H9 (cell line): ENCODE results near the gene CDH23. TPM values are rescaled to one million over a fixed set of nuclear protein-coding genes. Genes with fewer than 3 reads are reported as not detected.

Experiments
- DNase-seq: peaks from one replicate; pipeline ENCODE4 v3.0.0-alpha.2; 2017
- H2AFZ ChIP-seq: one replicate; pipeline ENCODE4 v1.6.1; 2013; ENCODE audit warnings: mild to moderate bottlenecking, low read length, control low read depth, moderate library complexity
- H2AK5ac ChIP-seq: 2 replicates; pipeline ENCODE4 v1.6.1; 2013; ENCODE audit warnings: low read length, control low read depth, mixed read lengths; ENCODE audit not compliant: insufficient read length
- H2BK120ac ChIP-seq: one replicate; pipeline ENCODE4 v1.6.1; 2013; ENCODE audit warnings: low read depth, mild to moderate bottlenecking, low read length, control low read depth, inconsistent platforms; ENCODE audit not compliant: poor library complexity, severe bottlenecking
- H2BK12ac ChIP-seq: 2 replicates; pipeline ENCODE4 v1.6.1; 2013; ENCODE audit warnings: low read length, control low read depth, mixed read lengths, low read depth; ENCODE audit not compliant: insufficient read length
- H2BK15ac ChIP-seq: 2 replicates; pipeline ENCODE4 v1.6.1; 2013; ENCODE audit warnings: low read depth, low read length, control low read depth
- H2BK20ac ChIP-seq: one replicate; pipeline ENCODE4 v1.6.1; 2013; ENCODE audit warnings: low read depth, mild to moderate bottlenecking, low read length, control low read depth, inconsistent platforms; ENCODE audit not compliant: poor library complexity, severe bottlenecking
- H2BK5ac ChIP-seq: 2 replicates; pipeline ENCODE4 v1.6.1; 2013; ENCODE audit warnings: low read length, control low read depth, mixed read lengths; ENCODE audit not compliant: insufficient read length
- H3K14ac ChIP-seq: 2 replicates; pipeline ENCODE4 v1.6.1; 2013; ENCODE audit warnings: low read length, control low read depth; ENCODE audit not compliant: insufficient read depth
- H3K18ac ChIP-seq: 2 replicates; pipeline ENCODE4 v1.6.1; 2013; ENCODE audit warnings: low read depth, mild to moderate bottlenecking, mixed read lengths, low read length, control low read depth; ENCODE audit not compliant: insufficient read length
- H3K23ac ChIP-seq: 2 replicates; pipeline ENCODE4 v1.6.1; 2013; ENCODE audit warnings: low read length, control low read depth, mixed read lengths, low read depth; ENCODE audit not compliant: insufficient read length
- H3K23me2 ChIP-seq: 2 replicates; pipeline ENCODE4 v1.6.1; 2013; ENCODE audit warnings: low read depth, mild to moderate bottlenecking, mixed read lengths, low read length, control low read depth; ENCODE audit not compliant: insufficient read length, poor library complexity, severe bottlenecking
- H3K27ac ChIP-seq: 2 replicates; pipeline ENCODE4 v1.5.1; 2013; ENCODE audit warnings: low read length, control low read depth, mixed read lengths, low read depth; ENCODE audit not compliant: insufficient read length
- H3K27me3 ChIP-seq: 2 replicates; pipeline ENCODE4 v1.6.1; 2013; ENCODE audit warnings: low read length, control low read depth, inconsistent platforms; ENCODE audit not compliant: insufficient read depth
- H3K4ac ChIP-seq: 2 replicates; pipeline ENCODE4 v1.6.1; 2013; ENCODE audit warnings: low read depth, mild to moderate bottlenecking, control low read depth, inconsistent platforms, low read length, moderate library complexity
- H3K4me1 ChIP-seq: 2 replicates; pipeline ENCODE4 v1.6.1; 2013; ENCODE audit warnings: low read length, control low read depth, inconsistent platforms; ENCODE audit not compliant: insufficient read depth
- H3K4me2 ChIP-seq: 2 replicates; pipeline ENCODE4 v1.6.1; 2013; ENCODE audit warnings: low read length, control low read depth, mixed read lengths; ENCODE audit not compliant: insufficient read length, insufficient read depth
- H3K56ac ChIP-seq: 2 replicates; pipeline ENCODE4 v1.6.1; 2013; ENCODE audit warnings: low read depth, mild to moderate bottlenecking, mixed read lengths, low read length, control low read depth; ENCODE audit not compliant: insufficient read length
- H3K79me1 ChIP-seq: 2 replicates; pipeline ENCODE4 v1.6.1; 2013; ENCODE audit warnings: low read depth, mild to moderate bottlenecking, moderate library complexity, low read length, control low read depth, inconsistent platforms; ENCODE audit not compliant: insufficient read depth, poor library complexity, severe bottlenecking
- H3K79me2 ChIP-seq: 2 replicates; pipeline ENCODE4 v1.6.1; 2013; ENCODE audit warnings: low read length, control low read depth, inconsistent platforms; ENCODE audit not compliant: insufficient read depth
- H3K9ac ChIP-seq: 2 replicates; pipeline ENCODE4 v1.6.1; 2013; ENCODE audit warnings: low read length, control low read depth, mixed read lengths; ENCODE audit not compliant: insufficient read length; ENCODE audit errors: extremely low read depth
- H3K9me3 ChIP-seq: one replicate; pipeline ENCODE4 v1.6.1; 2013; ENCODE audit warnings: low read depth, low read length, inconsistent platforms; ENCODE audit not compliant: control insufficient read depth
- H3T11ph ChIP-seq: one replicate; pipeline ENCODE4 v1.6.1; 2013; ENCODE audit warnings: mild to moderate bottlenecking, low read length, control low read depth, inconsistent platforms
- H4K20me1 ChIP-seq: one replicate; pipeline ENCODE4 v1.6.1; 2013; ENCODE audit not compliant: control insufficient read depth, insufficient read length, insufficient read depth
- H4K5ac ChIP-seq: 2 replicates; pipeline ENCODE4 v1.6.1; 2013; ENCODE audit warnings: low read depth, mild to moderate bottlenecking, mixed read lengths, low read length, control low read depth; ENCODE audit not compliant: insufficient read length
- H4K8ac ChIP-seq: replicated peaks from 2 replicates; pipeline ENCODE4 v1.6.1; 2013; ENCODE audit warnings: low read length, control low read depth, mixed read lengths, low read depth; ENCODE audit not compliant: insufficient read length
- H4K91ac ChIP-seq: 2 replicates; pipeline ENCODE4 v1.6.1; 2013; ENCODE audit warnings: low read depth, mild to moderate bottlenecking, moderate library complexity, mixed read lengths, low read length, control low read depth; ENCODE audit not compliant: insufficient read length
- H3K27ac Mint-ChIP-seq, 3 experiments: 2 replicates in 2 of 3; 3 replicates in 1 of 3; pipeline ENCODE4 v1.8.0; 2020 to 2021; ENCODE audit warnings: mixed read lengths in 3 of 3, mild to moderate bottlenecking in 1 of 3, moderate library complexity in 1 of 3
- H3K27me3 Mint-ChIP-seq: 2 replicates; pipeline ENCODE4 v1.8.0; 2021; ENCODE audit warnings: low read depth, mild to moderate bottlenecking, moderate library complexity, mixed read lengths
- H3K36me3 Mint-ChIP-seq, 3 experiments: 2 replicates in 2 of 3; 3 replicates in 1 of 3; pipeline ENCODE4 v1.8.0; 2020 to 2021; ENCODE audit warnings: low read depth in 3 of 3, mixed read lengths in 3 of 3; ENCODE audit not compliant: insufficient read depth in 1 of 3
- H3K4me1 Mint-ChIP-seq, 2 experiments: 2 replicates each; pipeline ENCODE4 v1.8.0; 2020; ENCODE audit warnings: mixed read lengths in 2 of 2
- H3K4me3 Mint-ChIP-seq, 2 experiments: 2 replicates in 1 of 2; 3 replicates in 1 of 2; pipeline ENCODE4 v1.8.0; 2020 to 2021; ENCODE audit warnings: mild to moderate bottlenecking in 2 of 2, mixed read lengths in 2 of 2, moderate library complexity in 1 of 2
- H3K9me3 Mint-ChIP-seq, 2 experiments: 2 replicates in 1 of 2; 3 replicates in 1 of 2; pipeline ENCODE4 v1.8.0; 2020; ENCODE audit warnings: mild to moderate bottlenecking in 2 of 2, mixed read lengths in 2 of 2, moderate library complexity in 1 of 2
- WGBS: extraction: QIAGEN DNeasy Blood & Tissue Kit; methylation state at CpG from one replicate; pipeline ENCODE4 v1.1.7; 2013; ENCODE audit warnings: missing lambda C conversion rate, low lambda C conversion rate, mixed read lengths; ENCODE audit not compliant: insufficient read length; ENCODE audit errors: extremely low coverage; 5-methylcytosine and 5-hydroxymethylcytosine counted together
- total RNA-seq: library from RNA; stranded (reverse); gene quantifications from 2 replicates; pipeline ENCODE4 v1.2.1, GENCODE V29; 2021
- TF ChIP-seq, protein P1 (sequence below): fragments of 200-600 bp; sonication (generic); conservative IDR thresholded peaks from 3 replicates; pipeline ENCODE4 v1.8.0; 2021; ENCODE audit warnings: antibody characterized with exemption, mild to moderate bottlenecking

CDH23 gene
- total RNA-seq, 1 experiment from 2014 or later: 2.1 TPM

DNA sequence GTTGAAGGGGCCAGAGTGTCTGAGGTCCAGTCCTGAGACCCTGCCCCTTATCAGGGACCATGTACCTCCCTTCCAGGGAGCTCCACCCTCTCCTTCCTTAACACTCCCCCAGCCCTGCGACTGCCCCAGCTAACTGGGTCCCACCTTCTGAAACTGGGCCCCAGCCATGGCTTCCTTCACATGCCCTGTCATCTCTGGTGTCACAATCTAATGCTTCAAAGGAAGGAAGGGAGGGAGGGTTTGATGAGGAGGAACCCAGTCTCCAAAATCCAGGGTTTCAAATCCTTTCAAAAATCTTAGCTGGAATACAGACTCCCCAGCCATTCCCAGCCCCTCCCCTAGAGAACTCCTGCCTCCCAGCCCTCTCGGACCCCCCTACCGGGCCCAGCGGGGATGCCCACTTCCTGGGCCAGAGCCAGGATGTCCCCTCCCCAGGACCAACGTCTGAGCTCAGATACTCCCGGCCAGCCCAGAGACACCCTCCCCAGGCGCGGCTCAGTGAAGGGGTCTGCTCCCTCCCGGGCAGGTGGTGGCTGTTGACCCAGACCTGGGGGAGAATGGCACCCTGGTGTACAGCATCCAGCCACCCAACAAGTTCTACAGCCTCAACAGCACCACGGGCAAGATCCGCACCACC lies 304.9 kb downstream of the CDH23 start:
- Mint-ChIP-seq H3K27me3 (peaks cover 2% of the 10 kb centered on the region; the same call in 1 of the 2 replicates), H3K9me3 (no peaks in the 10 kb centered on the region), H3K27ac (no peak overlapping the region), H3K4me3 (no peak overlapping the region; a peak in 1 of 5 replicates), H3K4me1 (peaks cover 6 to 13% of the 10 kb centered on the region in 2 experiments), H3K36me3 (no peaks in the 10 kb centered on the region)
- H3K79me1 ChIP-seq: no peaks in the 10 kb centered on the region
- no peak overlapping the region for H2BK15ac ChIP-seq
- no peaks in the 10 kb centered on the region for H3K79me2 ChIP-seq
- no peak overlapping the region for H3T11ph ChIP-seq
- no peak overlapping the region for H2BK120ac ChIP-seq
- no peak overlapping the region for H2AK5ac ChIP-seq
- H3K14ac ChIP-seq: peak overlapping the region; percentile 46; the same call in 1 of the 2 replicates
- no peak overlapping the region for H3K4ac ChIP-seq
- no CpG with 5 or more reads among the region's 11 CpGs for WGBS
- TF ChIP-seq, protein P1, sequence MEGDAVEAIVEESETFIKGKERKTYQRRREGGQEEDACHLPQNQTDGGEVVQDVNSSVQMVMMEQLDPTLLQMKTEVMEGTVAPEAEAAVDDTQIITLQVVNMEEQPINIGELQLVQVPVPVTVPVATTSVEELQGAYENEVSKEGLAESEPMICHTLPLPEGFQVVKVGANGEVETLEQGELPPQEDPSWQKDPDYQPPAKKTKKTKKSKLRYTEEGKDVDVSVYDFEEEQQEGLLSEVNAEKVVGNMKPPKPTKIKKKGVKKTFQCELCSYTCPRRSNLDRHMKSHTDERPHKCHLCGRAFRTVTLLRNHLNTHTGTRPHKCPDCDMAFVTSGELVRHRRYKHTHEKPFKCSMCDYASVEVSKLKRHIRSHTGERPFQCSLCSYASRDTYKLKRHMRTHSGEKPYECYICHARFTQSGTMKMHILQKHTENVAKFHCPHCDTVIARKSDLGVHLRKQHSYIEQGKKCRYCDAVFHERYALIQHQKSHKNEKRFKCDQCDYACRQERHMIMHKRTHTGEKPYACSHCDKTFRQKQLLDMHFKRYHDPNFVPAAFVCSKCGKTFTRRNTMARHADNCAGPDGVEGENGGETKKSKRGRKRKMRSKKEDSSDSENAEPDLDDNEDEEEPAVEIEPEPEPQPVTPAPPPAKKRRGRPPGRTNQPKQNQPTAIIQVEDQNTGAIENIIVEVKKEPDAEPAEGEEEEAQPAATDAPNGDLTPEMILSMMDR: no peak
- H3K23ac ChIP-seq: no peak overlapping the region
- H4K20me1 ChIP-seq: no peaks in the 10 kb centered on the region
- H2BK20ac ChIP-seq: no peak overlapping the region
- no peak overlapping the region for H3K4me2 ChIP-seq
- no peaks in the 10 kb centered on the region for H3K9me3 ChIP-seq
- H4K91ac ChIP-seq: no peak overlapping the region
- DNase-seq: no peak
- no peak overlapping the region for H2BK12ac ChIP-seq
- no peak overlapping the region for H4K8ac ChIP-seq
- H3K18ac ChIP-seq: no peak overlapping the region
- H3K23me2 ChIP-seq: no peaks in the 10 kb centered on the region
- no peak overlapping the region for H3K9ac ChIP-seq
- no peaks in the 10 kb centered on the region for H3K27me3 ChIP-seq
- no peak overlapping the region for H4K5ac ChIP-seq
- no peak overlapping the region for H2AFZ ChIP-seq
- no peak overlapping the region for H3K56ac ChIP-seq
- no peak overlapping the region for H3K27ac ChIP-seq
- no peak overlapping the region for H2BK5ac ChIP-seq
- H3K4me1 ChIP-seq: no peaks in the 10 kb centered on the region
